Activated CD4-positive, alpha-beta T cell treated with anti-CD3 and anti-CD28 coated beads, Interleukin-2, amount 50 U/mL, for 48 hours (primary cell): Measurements from ENCODE around the gene PLIN5.

Experiments used
- DNase-seq, 2 experiments: peaks; one replicate each; pipeline ENCODE4 v3.0.0-alpha.2; 2020

PLIN5 gene, protein sequence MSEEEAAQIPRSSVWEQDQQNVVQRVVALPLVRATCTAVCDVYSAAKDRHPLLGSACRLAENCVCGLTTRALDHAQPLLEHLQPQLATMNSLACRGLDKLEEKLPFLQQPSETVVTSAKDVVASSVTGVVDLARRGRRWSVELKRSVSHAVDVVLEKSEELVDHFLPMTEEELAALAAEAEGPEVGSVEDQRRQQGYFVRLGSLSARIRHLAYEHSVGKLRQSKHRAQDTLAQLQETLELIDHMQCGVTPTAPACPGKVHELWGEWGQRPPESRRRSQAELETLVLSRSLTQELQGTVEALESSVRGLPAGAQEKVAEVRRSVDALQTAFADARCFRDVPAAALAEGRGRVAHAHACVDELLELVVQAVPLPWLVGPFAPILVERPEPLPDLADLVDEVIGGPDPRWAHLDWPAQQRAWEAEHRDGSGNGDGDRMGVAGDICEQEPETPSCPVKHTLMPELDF

GRCh38 chr19:4534836-4535658, at the start of gene PLIN5:
PLIN5 (minus strand) TSS chr19:4535224; CDS start chr19:4534074, 1,150 bp downstream.
- DNase-seq = peak; percentile 50 to 60

DNA sequence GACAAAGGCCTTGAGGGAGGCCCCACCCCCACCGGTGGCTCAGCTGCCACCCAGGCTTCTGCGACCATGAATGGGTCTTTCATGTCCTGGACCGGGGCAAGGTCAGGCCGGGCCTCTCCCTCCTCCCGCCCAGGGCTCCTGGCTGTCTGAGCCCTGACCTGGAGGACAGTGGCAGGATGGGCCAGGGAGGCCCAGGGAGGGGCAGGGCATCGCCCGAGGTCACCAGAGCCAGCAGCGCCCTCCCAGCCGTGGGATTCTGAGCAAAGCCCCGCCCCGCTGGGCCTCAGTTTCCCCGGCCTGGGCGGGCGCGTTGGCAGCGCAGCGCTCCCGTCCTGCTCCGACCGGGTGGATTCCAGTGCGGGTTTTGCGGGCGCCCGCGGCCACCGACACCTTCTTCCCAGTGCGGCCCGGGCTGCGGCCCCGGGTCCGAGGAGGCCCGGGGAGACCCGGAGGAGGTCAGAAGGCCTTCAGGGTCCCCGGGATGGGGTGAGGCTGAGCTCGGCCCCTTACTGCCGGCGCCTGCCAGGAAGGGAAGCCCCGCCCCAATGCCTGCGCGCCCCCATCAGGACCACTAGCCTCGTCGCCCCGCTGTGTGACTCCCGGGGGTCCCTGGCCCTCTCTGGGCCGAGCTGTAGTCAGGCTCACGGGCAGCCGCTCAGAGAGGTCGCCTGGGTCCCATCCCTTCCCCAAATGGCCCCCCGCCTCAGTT, 49.1 kb upstream of the PLIN5 start:
- peak; percentile 39 to 53 for DNase-seq

GRCh38 chr19:4582980-4583842, 48.2 kb upstream of the PLIN5 start:
- DNase-seq = no peak

DNA sequence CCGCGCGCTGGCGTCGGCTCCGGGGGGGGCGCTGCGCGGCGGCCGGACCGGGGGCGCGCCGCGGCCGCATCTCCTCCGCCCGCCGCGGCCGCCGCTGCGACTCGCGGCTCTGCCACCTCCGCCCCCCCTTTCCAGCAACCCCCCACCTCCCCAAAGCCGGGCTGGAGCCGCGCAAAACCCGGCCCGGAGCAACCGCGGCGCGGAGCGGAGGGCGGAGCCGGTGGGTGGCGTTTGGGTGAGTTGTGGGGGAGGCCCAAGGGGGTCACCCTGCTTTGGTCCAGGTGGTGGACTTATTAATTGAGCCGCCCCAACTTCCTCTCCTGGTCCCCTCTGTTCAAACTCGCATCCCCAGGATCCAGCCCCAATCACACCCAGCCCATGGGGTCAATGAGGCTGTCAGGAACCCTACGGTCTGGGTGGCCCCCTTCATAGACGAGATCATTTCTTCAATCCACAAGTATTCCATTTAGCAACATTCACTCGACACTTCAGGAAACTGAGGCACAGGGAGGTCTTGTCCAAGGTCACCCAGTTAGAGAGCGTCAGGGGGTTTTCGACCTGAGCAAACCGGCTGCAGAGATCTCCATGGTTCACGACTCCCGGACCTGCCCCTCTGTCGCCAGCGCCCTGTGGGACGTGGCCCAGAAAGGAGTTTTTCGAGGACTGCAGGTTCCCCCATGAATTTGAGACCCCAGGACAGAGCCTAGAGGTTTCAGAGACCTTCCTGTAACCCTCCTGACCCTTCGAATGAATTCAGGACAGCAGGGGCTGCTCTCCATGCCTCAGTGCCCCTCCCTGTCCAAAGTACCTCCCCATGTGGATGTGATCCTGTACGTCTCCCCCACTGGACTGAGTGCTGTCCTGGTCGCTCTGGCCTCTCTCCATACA, 46.9 kb upstream of the PLIN5 start:
- DNase-seq = peak in 1 of 2 experiments; percentile 19

GRCh38 chr19:4580961-4581665, 46.1 kb upstream of the PLIN5 start:
- DNase-seq = no peak

- DNase-seq = no peak
Measured at GRCh38 chr19:4580021-4580901, 45.2 kb upstream of the PLIN5 start.

- no peak for DNase-seq
Measured at GRCh38 chr19:4579389-4579788, 44.4 kb upstream of the PLIN5 start.

DNA sequence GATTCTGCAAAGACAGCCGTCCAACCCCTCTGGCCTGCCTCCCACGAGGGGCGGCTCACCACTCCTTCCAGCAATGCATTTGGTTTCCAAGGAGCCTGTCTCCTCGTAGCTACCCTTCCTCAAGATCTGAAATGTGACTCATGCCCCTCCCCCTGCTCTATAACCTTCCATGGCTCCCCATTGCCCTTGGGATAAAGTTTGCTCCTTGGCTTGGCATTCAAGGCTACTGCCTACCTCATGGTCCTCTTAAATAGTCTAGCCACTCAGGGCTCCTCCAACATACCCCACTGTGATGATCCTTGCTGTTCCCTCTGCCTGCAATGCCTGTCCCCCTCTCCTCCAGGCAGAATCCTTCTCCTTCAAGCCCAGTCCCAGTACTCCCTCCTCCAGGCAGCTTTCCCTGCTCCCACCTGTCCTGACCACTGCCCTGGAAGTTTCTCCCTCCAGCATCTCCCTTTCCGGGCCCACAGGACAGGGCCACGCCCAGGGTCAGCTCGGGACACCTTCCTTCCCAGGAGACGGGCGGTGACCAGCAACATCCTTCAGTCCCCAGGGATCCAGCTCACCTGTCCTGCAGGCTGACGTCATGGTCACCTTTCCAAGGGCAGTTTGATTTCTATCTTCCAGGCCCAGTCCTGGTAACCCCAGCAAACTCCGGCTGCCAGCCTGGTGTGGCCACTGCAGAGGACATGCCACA, 43.7 kb upstream of the PLIN5 start:
- DNase-seq = no peak

DNA sequence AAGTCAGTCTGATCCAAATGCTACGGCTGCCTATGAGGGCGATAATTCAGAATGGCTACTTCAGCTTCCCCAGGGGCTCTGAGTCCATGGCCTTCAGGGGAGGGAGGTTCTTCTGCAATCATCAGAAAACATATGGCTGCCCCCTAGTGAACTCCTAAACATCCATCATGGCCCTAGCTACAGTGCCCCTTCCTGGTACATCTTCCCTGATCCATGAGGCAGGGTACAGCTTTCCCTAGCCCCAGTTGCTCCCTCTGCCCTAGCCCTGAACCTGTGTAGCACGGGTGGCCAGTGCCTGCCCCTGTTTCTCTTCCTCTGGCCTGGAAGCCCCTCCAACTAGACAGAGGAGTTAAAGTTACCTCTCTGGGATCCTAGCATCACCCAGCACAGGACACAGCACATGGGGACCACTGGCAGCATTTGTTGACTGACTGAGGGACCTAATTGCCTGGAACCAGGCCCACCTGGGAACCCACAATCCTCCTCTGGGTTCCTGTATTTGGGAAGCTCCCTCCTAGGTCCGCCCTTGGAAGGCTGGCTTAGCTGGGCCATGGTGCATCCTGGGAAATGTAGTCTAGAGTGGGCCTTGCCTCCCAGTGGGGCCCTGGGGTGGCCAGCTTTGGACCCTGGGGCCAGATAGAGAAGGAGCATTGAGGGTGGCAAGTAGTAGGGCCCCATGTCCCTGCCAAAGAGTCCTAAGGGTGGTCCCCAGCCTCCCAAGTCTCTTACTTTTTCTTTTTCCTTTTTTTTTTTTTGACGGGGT, 42.2 kb upstream of the PLIN5 start:
- DNase-seq = no peak

- peak; percentile 82 to 83 for DNase-seq
Measured at GRCh38 chr19:4576016-4576933, 41.3 kb upstream of the PLIN5 start.

DNA sequence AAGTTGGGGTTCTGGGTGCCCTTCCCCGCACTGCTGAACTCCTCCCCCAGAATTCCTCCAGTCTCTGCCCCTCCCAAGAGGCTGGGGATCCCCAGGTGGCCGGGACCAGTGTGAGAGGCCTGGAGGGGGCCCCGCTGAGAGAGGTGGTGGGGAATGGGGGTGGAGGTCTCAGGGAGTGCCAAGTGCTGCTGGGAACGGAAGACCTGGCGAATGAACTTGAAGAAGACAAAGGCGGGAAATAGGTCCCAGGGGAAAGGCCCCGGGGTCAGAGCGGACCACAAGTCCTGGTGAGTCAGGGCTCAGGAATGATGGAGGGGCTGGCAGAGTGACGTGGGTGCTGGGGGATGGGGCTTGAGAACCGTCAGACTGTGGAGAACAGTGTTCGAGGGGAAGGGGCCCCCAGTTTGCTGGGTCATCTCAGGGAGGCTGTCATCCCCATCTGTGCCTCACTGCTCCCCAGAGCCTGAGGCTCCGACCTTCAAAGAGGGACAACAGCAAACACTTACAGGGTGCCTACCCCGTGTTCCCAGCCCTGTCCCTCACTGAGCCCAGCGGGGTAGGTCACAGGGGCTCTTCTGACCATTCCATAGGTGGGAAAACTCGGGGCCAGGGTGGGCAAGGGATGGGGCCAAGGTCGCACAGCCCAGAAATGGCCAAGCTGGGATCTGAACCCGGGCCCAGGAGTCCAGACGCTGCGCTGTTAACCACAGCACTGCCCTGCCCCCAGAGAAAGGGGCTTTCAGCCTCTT, 40.4 kb upstream of the PLIN5 start:
- peak; percentile 17 to 30 for DNase-seq

DNA sequence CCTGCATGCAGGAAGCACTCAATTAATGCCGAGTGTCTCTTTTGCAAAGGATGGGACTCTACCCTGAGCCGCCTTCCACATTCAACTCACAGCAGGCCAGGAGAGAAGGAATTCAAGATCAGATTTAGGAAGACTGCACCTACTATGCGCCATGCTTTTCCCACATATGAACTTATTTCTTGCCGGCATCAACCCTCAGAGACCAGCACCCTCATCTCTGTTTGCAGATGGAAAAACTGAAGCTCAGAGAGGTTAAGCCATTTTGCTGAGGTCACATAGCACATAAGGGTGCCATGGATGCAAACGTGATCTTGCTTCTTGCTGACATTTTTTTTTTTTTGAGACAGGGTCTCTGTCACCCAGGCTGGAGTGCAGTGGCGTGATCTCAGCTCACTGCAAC, 38.7 kb upstream of the PLIN5 start:
- no peak for DNase-seq

- no peak for DNase-seq
Measured at GRCh38 chr19:4571305-4571917, 36.4 kb upstream of the PLIN5 start.

DNA sequence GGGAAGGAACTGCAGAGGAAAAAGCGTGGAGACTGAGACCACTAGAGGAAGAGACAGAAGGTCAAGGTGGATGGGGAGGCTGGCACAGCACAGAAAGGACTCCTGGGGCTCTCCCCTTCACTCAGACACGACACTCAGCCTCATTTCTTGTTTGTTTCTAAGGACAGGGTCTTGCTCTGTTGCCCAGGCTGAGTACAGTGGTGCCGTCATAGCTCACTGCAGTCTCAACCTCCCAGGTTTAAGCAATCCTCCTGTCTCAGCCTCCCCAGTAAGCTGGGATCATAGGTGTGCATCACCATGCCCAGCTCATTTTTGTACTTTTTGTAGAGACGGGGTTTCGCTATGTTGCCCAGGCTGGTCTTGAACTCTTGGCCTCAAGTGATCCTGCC, 35.9 kb upstream of the PLIN5 start:
- DNase-seq = no peak

- no peak for DNase-seq
Measured at GRCh38 chr19:4570402-4570801, 35.4 kb upstream of the PLIN5 start.

DNA sequence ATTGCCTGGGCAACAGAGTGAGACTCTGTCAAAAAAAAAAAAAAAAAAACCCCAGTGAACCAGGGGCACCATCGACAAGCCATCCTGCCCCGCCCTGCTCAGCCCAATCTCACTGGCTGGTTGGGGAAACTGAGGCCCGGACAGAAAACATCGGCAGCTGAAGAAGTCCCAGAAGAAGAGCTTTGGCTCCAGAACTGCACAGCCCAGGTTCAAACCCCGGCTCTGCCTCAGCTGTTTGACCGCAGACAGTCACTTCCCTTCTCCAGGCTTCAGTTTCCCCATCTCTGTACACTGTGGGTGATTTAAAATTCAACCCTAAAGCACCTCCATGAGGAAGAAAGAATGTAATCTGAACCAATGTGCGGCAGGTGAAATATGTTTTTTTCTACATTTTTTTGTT, 33.9 kb upstream of the PLIN5 start:
- DNase-seq = no peak
